Amniotic epithelial cell (primary cell): ENCODE data around the gene NIPAL1.
A peak's percentile ranks its signal among the peaks of the same experiment; 100 is the strongest.

Experiments used
- DNase-seq: peaks from one replicate; pipeline ENCODE4 v3.0.0-alpha.2; 2010; ENCODE audit warnings: low read depth

Gene NIPAL1

DNA sequence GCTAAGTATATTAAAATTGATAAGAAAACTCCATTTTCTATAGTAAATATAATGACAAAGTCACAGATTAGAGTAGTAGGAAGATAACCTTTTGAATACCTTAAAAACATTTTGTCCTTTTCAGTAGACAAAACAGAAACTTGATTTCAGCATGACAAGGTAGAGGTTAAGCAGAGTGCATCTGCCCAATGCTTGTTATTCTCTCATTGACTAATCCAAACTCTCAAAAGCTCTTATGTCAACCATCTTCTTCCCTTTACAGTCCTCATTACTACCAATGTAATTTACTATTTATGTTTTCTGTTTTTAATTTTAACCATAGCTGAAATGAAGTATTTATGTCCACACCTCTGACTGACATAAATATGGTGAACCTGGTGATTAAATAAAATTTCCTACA, 11.1 kb downstream of the NIPAL1 start:
- DNase-seq: no peak

DNA sequence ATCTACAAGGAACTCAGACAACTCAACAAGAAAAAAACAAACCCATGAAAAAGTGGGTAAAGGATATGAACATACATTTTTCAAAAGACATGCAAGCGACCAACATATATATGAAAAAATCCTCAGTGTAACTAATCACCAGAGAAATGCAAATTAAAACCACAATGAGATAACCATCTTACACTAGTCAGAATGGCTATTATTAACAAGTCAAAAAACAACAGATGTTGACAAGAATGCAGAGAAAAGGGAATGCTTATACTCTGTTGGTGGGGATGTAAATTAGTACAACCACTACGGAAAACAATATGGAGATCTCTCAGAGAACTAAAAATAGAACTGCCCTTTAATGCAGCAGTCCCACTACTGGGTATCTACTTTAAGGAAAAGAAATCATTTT, 12.1 kb downstream of the NIPAL1 start:
- DNase-seq: no peak

DNA sequence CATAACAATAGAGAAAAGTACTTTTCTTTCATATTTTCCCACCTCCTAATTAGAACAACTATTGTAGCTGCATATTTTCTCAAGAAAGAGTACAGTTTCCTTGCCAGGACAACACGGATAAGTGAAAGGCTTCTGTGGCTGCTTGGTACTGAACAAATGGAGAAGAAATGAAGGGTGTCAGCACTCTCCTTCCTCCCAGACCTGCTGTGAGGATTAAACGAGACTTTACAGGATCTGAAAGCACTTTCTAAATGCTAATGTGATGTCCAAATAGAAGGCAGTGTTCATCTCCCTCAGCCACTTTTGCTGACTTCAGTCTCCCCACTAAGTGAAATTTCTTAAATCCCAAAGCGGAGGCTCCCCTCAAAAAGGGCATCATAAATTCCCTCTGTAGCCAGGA, 13.9 kb downstream of the NIPAL1 start:
- DNase-seq: no peak

DNA sequence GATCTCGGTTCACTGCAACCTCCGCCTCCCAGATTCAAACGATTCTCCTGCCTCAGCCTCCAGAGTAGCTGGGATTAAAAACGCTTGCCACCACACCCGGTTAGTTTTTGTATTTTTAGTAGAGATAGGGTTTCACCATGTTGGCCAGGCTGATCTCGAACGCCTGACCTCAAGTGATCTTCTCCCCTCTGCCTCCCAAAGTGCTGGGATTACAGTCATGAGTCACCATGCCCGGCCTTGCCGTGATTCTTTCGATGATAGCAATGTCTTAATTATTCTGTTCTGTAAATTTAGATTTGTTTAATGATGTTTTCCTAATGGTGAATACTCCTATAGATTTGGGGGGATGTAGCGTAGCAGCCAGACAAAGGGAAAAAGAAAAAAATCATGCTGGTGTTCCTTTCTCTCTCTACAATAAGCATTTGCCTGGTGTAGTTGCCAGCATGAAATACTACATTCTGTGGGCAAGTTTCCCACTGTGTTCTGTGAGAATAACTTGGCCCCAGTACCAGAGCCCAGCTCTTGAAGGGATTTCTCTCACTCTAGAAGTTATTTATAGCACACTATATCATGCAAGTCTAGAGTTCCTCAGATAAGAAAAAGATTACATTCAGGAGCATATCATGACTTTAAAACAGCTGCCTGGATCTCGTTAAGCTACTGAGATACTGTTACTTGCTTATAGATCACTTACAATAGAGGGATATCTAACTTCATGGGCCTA, 15.4 kb downstream of the NIPAL1 start:
- DNase-seq: peak; percentile 95

DNA sequence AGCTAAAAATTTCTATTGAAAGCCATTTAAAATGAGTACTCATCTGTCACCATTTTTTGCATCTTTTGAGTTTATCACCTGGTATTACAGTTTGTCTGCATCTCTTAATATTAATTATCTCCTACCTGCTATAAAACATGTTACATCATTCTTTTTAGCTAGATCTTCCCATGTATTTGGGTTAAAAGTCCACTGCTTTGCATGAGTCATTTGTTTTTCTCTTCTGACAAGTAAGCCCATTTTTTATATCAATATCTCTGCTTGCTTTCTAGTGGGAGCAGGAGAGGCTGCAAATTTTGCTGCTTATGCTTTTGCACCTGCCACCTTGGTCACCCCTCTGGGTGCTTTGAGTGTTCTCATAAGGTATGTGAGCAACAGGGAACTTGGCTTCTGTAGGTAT, 16.1 kb downstream of the NIPAL1 start:
- DNase-seq: peak; percentile 57

DNA sequence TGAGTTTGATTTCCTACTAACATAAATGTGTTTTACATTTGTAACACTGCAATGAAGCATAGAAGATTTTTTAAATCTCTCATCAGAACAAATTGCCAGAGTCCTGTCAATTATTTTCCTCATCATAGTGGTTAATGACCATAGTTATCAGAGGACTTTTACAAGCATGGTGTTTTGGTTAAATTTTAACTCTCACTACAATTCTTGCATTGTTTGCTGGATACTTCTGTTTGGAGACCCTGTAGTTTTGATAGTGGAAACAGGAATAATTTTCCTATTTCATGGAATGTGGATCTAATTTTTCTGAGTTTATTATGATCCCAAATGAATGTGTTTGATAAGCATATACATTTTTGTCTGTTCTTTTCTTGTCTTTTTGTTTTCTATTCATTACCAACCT, 16.8 kb downstream of the NIPAL1 start:
- DNase-seq: no peak

DNA sequence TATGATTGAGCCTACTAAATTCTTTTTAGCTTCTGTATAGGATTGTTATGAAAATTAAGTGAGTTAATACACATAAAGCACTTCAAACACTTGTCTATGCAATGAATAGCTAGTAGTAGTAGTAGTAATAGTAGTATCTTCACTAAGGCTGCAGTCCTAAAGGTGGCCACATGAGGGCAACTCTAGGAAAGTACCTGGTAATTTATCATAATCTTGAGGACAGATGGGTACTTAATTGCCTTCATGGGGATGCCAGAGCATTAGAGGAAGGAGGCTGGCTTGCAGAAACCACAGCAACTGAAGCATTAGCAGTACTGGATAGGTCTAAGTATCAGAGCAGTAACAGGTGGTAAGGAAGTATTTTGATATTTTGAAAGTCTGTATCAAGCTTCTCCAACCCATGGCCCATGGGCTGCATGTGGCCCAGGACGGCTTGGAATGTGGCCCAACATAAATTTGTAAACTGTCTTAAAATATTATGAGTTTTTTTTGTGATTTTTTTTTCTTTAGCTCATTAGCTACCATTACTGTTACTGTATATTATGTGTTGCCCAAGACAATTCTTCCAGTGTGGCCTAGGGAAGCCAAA, 17.3 kb downstream of the NIPAL1 start:
- peak; percentile 31 for DNase-seq

DNA sequence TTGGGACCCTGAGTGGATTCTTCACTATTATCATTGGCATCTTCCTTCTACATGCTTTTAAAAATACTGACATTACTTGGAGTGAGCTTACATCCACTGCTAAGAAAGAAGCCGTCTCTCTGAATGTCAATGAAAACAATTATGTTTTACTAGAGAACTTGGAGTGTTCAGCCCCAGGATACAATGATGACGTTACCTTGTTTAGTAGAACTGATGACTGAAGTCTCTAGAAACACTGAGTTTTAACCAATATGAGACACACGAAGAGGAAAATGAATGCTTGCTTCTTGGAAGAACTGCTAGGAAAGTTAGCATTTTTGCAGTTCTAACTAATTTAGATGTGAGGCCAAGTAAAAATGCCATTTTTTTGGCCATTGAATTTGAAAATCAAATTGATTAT, 19.4 kb downstream of the NIPAL1 start:
- no peak for DNase-seq

DNA sequence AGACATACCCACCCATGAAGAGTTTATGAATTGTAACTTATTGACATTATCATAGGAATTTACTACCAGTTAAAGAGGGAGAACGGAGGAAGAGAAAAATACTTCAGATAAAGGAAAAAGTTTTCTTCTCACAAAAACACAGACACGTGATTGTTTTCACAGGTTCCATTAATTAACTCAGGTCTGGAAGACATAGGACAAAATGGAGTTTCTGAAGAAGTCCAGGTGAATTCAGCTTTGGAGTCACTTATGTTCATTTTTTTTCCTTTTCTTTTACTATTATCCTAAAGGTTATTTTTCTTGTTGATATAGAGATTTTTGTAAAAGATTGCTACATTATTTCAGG, 20.5 kb downstream of the NIPAL1 start:
- no peak for DNase-seq

DNA sequence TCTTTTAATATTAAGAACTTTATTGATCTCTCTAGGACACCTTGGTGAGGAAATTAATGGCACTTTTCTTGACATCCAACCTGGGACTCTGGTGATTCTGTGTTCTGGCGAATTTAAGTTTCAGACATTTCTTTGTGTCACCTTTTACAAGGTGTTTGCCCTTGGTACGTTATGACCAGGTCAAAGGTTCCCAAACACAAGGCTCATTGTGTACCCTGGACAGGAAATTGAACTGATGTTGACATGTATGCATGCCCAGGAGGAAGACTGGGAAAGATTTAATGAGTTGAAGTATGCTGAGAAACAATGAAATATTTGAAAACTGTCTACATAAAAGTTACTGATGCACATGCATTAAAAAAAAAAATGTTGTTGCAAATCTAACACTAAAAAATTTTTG, 22.1 kb downstream of the NIPAL1 start:
- DNase-seq: no peak

DNA sequence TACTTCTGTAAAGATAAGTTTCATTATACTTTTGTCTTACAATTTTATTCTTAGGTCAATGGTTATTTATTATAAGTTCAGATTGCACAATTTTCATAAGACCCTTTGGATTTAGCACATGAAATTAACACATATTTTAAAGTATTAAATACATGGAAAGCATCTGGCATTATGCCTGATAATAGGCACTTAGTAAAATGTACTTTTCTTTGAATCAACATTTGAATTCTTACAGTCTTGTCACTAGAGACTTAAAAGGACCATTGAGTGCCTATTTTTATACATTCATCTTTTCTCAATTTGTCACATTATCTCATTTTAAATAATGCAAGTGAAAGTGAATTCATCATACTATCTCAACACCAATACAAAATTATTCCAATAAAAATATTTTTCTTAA, 23.0 kb downstream of the NIPAL1 start:
- no peak for DNase-seq

DNA sequence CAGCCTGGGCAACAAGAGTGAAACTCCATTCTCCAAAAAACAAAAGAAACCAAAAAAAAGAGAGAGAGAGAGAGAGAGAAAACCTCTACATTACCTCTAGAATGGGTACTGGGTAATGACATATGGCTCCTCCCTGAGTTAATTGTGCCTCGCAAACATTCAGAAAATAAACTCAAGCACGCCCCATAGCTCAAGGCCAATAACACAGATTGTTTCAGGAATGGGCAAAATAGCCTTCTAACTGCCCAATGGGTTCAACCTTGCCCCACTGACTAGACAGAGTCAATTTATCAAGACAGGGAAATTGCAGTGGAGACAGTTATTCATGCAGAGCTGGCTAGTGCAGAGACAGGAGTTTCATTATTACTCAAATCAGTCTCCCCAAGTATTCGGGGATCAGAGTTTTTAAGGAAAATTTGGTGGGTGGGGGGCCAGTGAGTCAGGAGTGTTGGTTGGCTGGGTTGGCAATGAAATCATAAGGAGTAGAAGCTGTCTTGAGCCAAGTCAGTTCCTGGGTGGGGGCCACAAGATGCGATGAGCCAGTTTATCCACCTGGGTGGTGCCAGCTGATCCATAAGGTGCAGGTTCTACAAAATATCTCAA, 25.1 kb downstream of the NIPAL1 start:
- no peak for DNase-seq

DNA sequence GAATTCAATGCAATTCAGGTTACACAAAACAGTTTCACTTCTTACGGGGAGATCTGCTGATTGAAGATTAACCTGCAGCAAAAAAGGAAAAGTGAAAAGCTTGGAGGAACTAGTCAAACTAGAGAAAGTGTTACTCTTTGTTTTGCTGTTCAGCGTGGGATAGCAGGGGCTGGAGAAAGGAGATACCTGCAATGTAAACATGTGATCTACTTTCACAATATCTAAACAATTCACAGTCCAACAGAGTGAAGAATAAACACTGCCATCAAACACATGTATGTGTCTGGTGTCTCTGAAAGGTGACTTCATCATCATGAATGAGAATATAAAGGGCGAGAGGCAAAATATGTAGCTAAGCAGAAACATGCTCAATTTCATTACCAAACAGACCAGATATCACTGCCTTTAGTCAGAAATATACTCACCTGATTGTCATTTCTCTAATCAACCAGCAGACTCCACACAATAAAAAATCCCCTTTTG, 26.4 kb downstream of the NIPAL1 start:
- no peak for DNase-seq

DNA sequence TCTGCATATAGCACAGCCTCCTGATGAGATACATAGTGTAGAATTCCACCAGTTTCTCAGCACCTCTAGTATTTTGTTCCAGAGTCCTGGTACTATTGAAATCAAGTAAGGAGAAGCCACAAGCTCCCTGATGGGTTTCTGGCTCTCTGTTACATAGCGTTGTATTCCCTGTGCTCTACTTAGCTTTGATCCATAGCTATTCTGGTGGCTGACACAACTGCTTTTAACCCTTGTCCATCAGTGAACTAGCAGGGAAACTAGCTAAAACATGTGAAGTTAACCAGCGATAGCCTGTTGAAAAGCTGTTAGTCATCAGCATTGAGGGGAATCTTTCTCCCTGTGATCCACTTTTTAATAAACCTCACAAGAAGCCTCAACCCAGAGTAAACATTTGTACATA, 26.9 kb downstream of the NIPAL1 start:
- DNase-seq: no peak

DNA sequence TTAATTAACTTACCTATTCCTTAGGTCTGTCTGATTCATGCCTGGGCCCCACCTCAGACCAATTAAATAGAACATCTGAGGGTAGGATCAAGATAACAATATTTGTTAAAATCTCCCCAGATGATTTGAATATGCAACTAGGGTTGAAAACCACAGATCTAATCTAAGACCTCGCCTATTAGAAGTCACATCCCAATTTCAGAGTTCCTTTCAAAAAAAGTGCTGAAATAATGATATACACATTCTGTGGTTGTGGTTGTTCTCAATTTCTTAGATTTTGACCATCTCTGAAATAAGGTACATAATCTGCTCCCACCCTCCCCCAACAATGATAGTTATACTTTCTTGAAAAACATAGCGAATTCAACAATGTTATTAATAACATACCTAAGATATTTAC, 27.7 kb downstream of the NIPAL1 start:
- DNase-seq: no peak

DNA sequence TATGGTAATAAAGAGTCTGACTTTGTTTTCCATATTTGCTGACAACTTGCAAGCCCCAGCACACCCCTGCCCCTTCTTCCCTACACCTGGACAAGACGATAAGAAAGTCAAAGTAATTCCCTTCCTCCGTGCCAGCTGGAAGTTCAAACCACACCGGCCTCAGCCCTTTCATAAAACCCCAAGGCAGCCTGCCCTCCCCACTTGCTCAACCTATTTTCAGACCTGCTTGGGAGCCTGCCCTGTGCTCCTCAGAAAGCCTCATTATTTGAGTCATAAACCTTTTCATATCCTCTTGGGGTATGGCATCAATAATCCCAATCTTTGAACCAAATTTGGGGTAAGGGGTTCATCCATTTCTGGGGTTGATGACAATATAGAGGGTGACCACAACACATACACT, 29.5 kb downstream of the NIPAL1 start:
- no peak for DNase-seq

DNA sequence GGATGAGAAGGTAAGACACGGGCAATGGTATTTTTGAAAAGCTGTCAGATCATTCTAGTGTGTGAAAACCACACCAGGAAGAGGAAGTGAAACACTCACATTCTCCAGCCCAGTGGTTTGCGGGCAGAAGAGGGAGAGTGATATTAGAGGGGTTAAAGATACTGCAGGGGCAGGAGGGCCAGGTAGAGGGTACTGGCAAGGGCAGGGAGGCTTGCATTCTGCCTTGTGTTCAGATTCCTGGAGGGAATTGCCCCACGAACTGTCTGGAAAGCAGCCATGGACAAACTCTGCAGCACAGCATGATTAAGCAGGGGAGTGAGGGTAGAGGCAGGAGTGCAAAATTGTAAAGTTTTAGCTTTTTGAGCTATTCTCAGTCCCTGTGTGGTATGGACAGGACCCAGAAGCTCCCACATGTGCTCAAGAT, 30.9 kb downstream of the NIPAL1 start:
- DNase-seq: peak; percentile 17

DNA sequence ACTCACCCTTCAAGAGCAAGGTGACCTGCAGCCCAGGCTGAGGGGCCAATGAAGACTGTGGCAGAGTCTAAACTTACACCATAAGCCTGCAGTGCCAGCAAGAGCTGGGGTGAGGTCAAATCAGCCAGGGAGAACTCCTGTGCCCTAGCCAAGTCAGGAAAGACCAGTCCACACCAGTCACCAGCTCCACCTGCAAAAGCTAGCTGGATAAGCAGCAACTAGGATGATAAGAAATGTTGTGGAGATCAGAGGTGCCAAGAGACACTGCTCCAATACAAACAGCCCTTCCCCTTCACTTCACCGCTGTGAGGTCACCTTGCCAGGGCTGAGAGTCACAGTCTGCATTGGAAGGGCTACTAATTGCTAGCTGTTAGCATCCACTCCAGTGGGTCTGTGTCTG, 31.3 kb downstream of the NIPAL1 start:
- no peak for DNase-seq

DNA sequence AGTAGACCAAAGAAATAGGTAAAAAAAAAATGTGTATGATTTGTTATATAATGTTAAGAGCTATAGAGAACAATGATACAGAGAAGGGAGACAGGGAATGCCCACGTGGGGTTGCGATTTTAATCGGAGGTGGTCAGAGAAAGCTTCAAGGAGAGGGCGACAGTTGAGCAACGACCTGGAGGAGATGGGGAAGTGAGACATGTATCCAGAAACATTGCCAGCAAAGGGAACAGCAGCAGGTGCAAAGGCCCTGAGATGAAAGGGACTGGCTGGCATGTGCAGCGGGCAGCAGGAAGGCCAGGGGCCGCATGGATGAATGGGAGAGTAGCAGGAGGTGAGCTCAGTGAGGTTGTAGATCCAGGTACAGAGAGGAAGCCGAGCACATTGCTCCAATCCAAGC, 32.9 kb downstream of the NIPAL1 start:
- DNase-seq: no peak

DNA sequence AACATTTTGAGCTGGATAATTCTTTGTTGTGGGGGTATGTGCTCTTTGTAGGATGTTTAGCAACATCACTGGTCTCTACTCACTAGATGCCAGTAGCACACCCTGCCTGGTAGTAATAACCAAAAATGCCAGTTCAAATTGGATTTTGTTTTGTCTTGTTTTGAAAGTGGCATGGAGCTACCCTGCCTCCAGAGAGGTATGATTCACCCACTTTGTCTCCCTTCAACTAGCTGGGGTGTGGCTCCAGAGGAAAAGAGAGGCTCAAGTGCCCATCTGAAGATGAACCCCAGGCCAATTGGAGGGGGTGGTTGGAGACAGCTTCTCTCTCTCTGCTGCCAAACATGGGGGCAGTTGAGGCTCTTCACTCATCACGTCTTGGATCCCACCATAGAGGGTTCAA, 34.5 kb downstream of the NIPAL1 start:
- no peak for DNase-seq

DNA sequence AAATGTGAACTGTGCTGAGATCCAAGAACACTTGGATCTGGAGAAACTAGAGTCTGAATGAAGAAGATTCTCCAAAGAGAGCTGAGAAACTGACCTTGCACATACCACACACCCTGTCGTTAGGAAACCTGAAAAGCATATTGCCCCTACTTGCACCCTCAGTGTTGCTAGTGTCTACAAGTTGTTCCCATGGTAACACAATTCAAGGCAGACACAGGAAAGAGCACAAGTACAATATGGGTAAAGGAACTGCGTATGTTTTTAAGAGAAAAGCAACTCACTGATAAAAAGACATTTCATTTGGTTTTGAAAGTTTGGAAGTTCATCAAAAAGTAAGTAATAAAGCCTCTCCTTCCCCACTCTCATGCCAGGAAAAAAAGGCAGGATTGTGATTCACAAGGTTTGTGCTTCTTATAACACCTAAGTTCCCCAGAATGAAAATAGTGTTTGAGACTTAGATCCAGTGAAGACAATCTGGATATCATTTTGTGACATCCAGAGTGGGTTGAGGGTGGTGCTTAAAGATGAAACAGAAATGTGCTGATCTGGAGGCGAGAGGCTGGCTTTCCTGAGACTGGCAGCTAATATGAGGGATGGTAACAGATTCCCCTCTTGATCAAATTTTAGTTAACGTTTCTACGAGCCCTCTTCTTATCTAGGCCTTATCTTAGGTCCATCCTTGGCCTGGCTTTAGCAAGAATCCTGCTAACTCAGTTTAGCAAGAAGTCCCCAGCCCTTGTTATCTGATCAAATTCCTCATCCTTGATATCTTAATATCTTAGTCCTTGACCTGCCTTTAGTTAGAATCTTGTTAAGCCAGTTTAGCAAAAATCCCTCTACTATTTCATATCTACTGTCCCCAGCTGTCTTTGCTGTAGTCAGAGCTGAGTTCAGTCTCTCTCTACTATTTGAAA, 42.3 kb downstream of the NIPAL1 start:
- DNase-seq: no peak

DNA sequence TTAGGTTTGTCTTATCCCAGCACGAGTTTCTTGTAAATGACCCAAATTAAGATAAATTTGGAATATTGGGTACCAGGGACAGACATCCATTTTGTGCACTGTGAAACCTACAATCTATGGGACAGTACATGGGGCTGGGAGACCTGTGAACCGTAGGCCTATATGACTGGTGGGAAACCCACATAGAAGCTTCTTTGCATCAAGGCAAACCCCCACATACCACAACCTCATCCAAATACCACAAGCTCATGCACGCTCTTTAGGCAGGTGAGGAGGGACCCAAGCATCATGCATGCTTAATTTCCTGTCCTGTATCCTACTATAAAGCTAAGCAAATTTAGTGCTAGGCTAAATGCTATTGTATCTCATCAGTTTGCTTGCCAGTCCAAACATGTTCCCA, 47.8 kb downstream of the NIPAL1 start:
- no peak for DNase-seq

DNA sequence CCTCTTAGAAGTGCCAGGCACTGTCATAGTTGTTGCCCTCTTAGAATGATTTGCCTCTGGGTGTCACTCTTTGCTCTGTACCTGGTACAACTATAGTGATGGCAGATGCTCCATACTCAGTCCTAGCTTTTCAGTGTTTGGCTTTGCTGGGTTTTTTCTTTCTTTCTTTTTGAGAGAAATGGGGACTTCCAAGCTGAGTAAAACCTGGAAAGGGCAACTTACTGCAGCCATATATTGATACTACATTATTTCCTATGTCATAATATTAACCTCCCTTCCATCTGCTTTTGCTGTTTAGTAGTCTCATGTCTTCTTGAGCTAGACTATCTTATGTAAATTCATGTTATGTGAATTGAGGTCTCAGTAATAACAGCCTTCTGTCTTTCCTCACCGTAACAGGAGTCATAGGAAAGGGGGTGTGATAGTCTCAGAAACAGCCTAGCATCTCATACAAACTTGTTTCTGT, 49.0 kb downstream of the NIPAL1 start:
- DNase-seq: no peak
